ENCODE results near the gene TMEM143. TPM values are rescaled to one million over a fixed set of nuclear protein-coding genes. Genes with fewer than 3 reads are reported as not detected.

The TMEM143 gene
- total RNA-seq, 1 experiment from 2014 or later: 15.2 TPM

- H3K56ac ChIP-seq (ENCODE audit: insufficient read length, low read depth, low read length): no peak within 1 kb of the TSS
- no peak within 1 kb of the TSS for H2BK120ac ChIP-seq (ENCODE audit: low read depth, low read length, poor library complexity, severe bottlenecking)
- no peak within 1 kb of the TSS for H4K5ac ChIP-seq (ENCODE audit: insufficient read length, low read depth, low read length)
- H2BK5ac ChIP-seq (ENCODE audit: insufficient read length, low read length): no peak within 1 kb of the TSS
- H3K79me1 ChIP-seq (ENCODE audit: insufficient read depth, low read depth, low read length, poor library complexity, severe bottlenecking): no peaks in the 10 kb centered on the region
- no peaks in the 10 kb centered on the region for H3K9me3 ChIP-seq (ENCODE audit: control insufficient read depth, low read depth, low read length)
- H4K91ac ChIP-seq (ENCODE audit: insufficient read length, low read depth, low read length): no peak within 1 kb of the TSS
- TF ChIP-seq CTCF (conservative IDR thresholded peaks at IDR 0.05): peak; percentile 29; the same call in 1 of the 3 replicates
- H2BK15ac ChIP-seq (ENCODE audit: low read depth, low read length): no peak within 1 kb of the TSS
- H3K27ac Mint-ChIP-seq: peak within 1 kb of the TSS in 1 of 3 experiments; percentile 86; a peak in 1 of 7 replicates
- no peak within 1 kb of the TSS for H3K9ac ChIP-seq (ENCODE audit: extremely low read depth, insufficient read length, low read length)
- H4K8ac ChIP-seq (replicated peaks; ENCODE audit: insufficient read length, low read depth, low read length): no peak within 1 kb of the TSS
- no peak within 1 kb of the TSS for H2AFZ ChIP-seq (ENCODE audit: low read length)
- peak within 1 kb of the TSS; percentile 72 for H3K4me2 ChIP-seq (ENCODE audit: insufficient read depth, insufficient read length, low read length)
- H3K27ac ChIP-seq (ENCODE audit: insufficient read length, low read depth, low read length): no peak within 1 kb of the TSS
- H2BK12ac ChIP-seq (ENCODE audit: insufficient read length, low read depth, low read length): no peak within 1 kb of the TSS
- no peak within 1 kb of the TSS for H2AK5ac ChIP-seq (ENCODE audit: insufficient read length, low read length)
- H3K36me3 Mint-ChIP-seq (ENCODE audit: insufficient read depth in 1 of 3, low read depth in 3 of 3): peaks cover 4 to 6% (median 6%) of the 10 kb centered on the region in 3 experiments; a peak in 5 of 7 replicates
- H3K4me1 Mint-ChIP-seq: peaks cover 33 to 59% of the 10 kb centered on the region in 2 experiments
- no peaks in the 10 kb centered on the region; the same call in 1 of the 2 replicates for H3K79me2 ChIP-seq (ENCODE audit: insufficient read depth, low read length)
- H3K4me1 ChIP-seq (ENCODE audit: insufficient read depth, low read length): peaks cover 6% of the 10 kb centered on the region; the same call in 1 of the 2 replicates
- no peak within 1 kb of the TSS for H3K18ac ChIP-seq (ENCODE audit: insufficient read length, low read depth, low read length)
- H2BK20ac ChIP-seq (ENCODE audit: low read depth, low read length, poor library complexity, severe bottlenecking): no peak within 1 kb of the TSS
- peaks cover 13% of the 10 kb centered on the region for H3K23me2 ChIP-seq (ENCODE audit: insufficient read length, low read depth, low read length, poor library complexity, severe bottlenecking)
- peak within 1 kb of the TSS; percentile 55 to 84 for H3K4me3 Mint-ChIP-seq
- H3T11ph ChIP-seq (ENCODE audit: low read length): no peak within 1 kb of the TSS
- H3K27me3 Mint-ChIP-seq (ENCODE audit: low read depth): peaks cover 62% of the 10 kb centered on the region
- no peak within 1 kb of the TSS for H3K14ac ChIP-seq (ENCODE audit: insufficient read depth, low read length)
- no peak within 1 kb of the TSS for H3K4ac ChIP-seq (ENCODE audit: low read depth, low read length)
- H3K27me3 ChIP-seq (ENCODE audit: insufficient read depth, low read length): peaks cover 8% of the 10 kb centered on the region; the same call in 1 of the 2 replicates
- no peaks in the 10 kb centered on the region for H3K9me3 Mint-ChIP-seq
- WGBS (ENCODE audit: extremely low coverage, insufficient read length, low lambda C conversion rate): no CpG with 5 or more reads among the region's 40 CpGs
- H3K23ac ChIP-seq (ENCODE audit: insufficient read length, low read depth, low read length): no peak within 1 kb of the TSS
- H4K20me1 ChIP-seq (ENCODE audit: control insufficient read depth, insufficient read depth, insufficient read length): no peaks in the 10 kb centered on the region
- DNase-seq: peak; percentile 64
Observed at GRCh38 chr19:48393559-48394330, 30.0 kb upstream of the TMEM143 start, which contains the start of gene GRIN2D. GRIN2D (plus strand) TSS chr19:48393668; CDS start chr19:48398393, 4,725 bp downstream.
